ENCODE data around the gene SEC14L5.
A peak's percentile ranks its signal among the peaks of the same experiment; 100 is the strongest.
"Not testable (repeated sequence)": the region's sequence is repeated elsewhere in the genome, so short reads cannot be mapped to it uniquely, and the experiment has no call there.

The SEC14L5 gene

GRCh38 chr16:4957720-4958509 lies at the start of gene SEC14L5:
TSS of gene SEC14L5 (plus strand) at chr16:4958330. CDS start at chr16:4959324, 994 bp downstream.
- DNase-seq (ENCODE audit: low spot score), result peak; percentile 99

- no peak for DNase-seq (ENCODE audit: low spot score)
Measured at GRCh38 chr16:4908854-4909401, 49.2 kb upstream of the SEC14L5 start.

- no peak for DNase-seq (ENCODE audit: low spot score)
Measured at GRCh38 chr16:4909825-4910224, 48.3 kb upstream of the SEC14L5 start.

- DNase-seq (ENCODE audit: low spot score), result no peak
Measured at GRCh38 chr16:4910828-4911227, 47.3 kb upstream of the SEC14L5 start.

GRCh38 chr16:4911970-4912386 lies 46.2 kb upstream of the SEC14L5 start:
- no peak for DNase-seq (ENCODE audit: low spot score)

- no peak for DNase-seq (ENCODE audit: low spot score)
Measured at GRCh38 chr16:4913130-4913773, 44.9 kb upstream of the SEC14L5 start.

GRCh38 chr16:4913774-4914525 lies 44.2 kb upstream of the SEC14L5 start:
- no peak for DNase-seq (ENCODE audit: low spot score)

- DNase-seq (ENCODE audit: low spot score), result no peak
Measured at GRCh38 chr16:4914528-4915225, 43.5 kb upstream of the SEC14L5 start.

GRCh38 chr16:4915226-4915761 lies 42.8 kb upstream of the SEC14L5 start:
- no peak for DNase-seq (ENCODE audit: low spot score)

GRCh38 chr16:4917117-4917516 lies 41.0 kb upstream of the SEC14L5 start:
- DNase-seq (ENCODE audit: low spot score), result no peak

GRCh38 chr16:4918781-4919251 lies 39.3 kb upstream of the SEC14L5 start:
- no peak for DNase-seq (ENCODE audit: low spot score)

GRCh38 chr16:4920826-4921225 lies 37.3 kb upstream of the SEC14L5 start:
- no peak for DNase-seq (ENCODE audit: low spot score)

GRCh38 chr16:4922721-4923342 lies 35.3 kb upstream of the SEC14L5 start:
- no peak for DNase-seq (ENCODE audit: low spot score)

GRCh38 chr16:4923853-4924252 lies 34.3 kb upstream of the SEC14L5 start:
- DNase-seq (ENCODE audit: low spot score), result no peak

GRCh38 chr16:4924593-4925292 lies 33.4 kb upstream of the SEC14L5 start:
- no peak for DNase-seq (ENCODE audit: low spot score)

- DNase-seq (ENCODE audit: low spot score), result no peak
Measured at GRCh38 chr16:4925293-4925607, 32.9 kb upstream of the SEC14L5 start.

GRCh38 chr16:4925791-4926190 lies 32.3 kb upstream of the SEC14L5 start:
- DNase-seq (ENCODE audit: low spot score), result no peak

- no peak for DNase-seq (ENCODE audit: low spot score)
Measured at GRCh38 chr16:4926928-4927327, 31.2 kb upstream of the SEC14L5 start.

- DNase-seq (ENCODE audit: low spot score), result no peak
Measured at GRCh38 chr16:4927661-4928060, 30.5 kb upstream of the SEC14L5 start.

GRCh38 chr16:4928227-4928626 lies 29.9 kb upstream of the SEC14L5 start:
- DNase-seq (ENCODE audit: low spot score), result no peak

- not testable (repeated sequence) for DNase-seq (ENCODE audit: low spot score)
Measured at GRCh38 chr16:4929619-4930018, 28.5 kb upstream of the SEC14L5 start.
